ENCODE results near the gene SNRNP48. TPM values are rescaled to one million over a fixed set of nuclear protein-coding genes. Genes with fewer than 3 reads are reported as not detected.

The SNRNP48 gene
- total RNA-seq, 1 experiment from 2014 or later = 16.1 TPM

DNA sequence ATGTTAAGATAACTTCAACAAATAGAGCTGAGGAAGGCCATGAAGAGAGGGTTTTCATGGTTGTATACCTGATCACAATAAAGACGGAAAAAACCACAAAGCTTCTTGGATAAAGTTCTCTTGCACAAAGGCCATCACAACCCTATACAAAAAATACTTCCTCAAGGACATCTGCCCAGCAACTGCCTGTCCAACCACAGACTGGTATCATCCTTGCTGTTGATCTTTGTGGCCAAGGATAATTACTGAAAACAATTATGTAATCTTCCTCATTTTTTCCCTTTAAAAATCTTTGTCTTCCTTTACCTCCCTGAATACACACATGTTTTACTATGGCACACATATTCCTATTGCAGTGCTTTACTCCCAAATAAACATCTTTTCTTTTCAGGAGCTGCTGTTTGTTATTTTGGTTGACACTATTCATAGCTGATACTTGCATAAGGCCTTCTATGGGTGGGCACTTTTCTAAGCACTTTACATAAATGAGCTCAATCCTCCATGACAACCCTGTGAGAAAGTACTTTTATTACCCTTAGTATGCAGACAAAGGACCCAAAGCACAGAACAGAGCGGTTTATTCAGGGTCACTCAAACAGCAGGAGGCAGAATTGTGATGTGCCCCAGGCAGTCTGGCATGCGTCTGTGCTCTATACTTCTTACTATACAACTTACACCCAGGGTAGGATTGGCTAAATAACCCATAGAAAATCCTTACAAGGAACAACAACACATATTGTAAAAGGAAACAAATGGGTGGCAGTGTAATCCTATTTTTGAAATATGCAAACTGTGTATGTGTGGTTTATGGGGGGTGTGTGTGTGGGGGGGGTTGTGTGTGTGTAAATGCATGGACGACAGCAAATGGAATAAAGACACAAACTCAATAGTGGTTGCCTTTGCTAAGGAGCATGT lies 35.1 kb downstream of the SNRNP48 start:
- no TSS peak for BruUV-seq (replicated peaks)

DNA sequence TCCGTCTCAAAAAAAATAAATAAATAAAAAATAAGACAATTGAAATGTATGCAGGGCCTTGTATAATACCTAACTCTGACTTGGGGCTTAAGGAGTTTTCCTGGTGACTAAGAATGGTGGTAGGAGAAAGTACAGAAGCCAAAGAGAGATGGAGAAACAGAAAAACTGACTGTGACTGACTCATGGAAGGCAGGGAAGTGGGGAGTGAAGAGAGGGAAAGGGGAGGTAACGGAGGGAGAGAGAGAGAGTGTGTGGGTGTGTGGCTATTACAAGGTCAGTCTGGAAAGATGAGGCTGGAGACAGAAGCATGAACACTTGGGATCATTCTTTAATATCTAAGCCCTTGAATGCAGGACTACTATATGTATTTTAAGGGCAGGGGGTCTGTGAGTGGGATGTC lies 38.5 kb downstream of the SNRNP48 start:
- H3K36me3 Mint-ChIP-seq (ENCODE audit: insufficient read depth, unreplicated experiment) = no peaks in the 10 kb centered on the region
- H3K4me1 Mint-ChIP-seq (ENCODE audit: low read depth, unreplicated experiment) = no peaks in the 10 kb centered on the region
- H3K27me3 Mint-ChIP-seq (ENCODE audit: unreplicated experiment) = peaks cover 28% of the 10 kb centered on the region
- H3K9me3 Mint-ChIP-seq (ENCODE audit: low read depth, unreplicated experiment) = no peaks in the 10 kb centered on the region
- TF ChIP-seq, protein P1, sequence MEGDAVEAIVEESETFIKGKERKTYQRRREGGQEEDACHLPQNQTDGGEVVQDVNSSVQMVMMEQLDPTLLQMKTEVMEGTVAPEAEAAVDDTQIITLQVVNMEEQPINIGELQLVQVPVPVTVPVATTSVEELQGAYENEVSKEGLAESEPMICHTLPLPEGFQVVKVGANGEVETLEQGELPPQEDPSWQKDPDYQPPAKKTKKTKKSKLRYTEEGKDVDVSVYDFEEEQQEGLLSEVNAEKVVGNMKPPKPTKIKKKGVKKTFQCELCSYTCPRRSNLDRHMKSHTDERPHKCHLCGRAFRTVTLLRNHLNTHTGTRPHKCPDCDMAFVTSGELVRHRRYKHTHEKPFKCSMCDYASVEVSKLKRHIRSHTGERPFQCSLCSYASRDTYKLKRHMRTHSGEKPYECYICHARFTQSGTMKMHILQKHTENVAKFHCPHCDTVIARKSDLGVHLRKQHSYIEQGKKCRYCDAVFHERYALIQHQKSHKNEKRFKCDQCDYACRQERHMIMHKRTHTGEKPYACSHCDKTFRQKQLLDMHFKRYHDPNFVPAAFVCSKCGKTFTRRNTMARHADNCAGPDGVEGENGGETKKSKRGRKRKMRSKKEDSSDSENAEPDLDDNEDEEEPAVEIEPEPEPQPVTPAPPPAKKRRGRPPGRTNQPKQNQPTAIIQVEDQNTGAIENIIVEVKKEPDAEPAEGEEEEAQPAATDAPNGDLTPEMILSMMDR (IDR thresholded peaks at IDR 0.05; ENCODE audit: unreplicated experiment) = no peak
- BruUV-seq (replicated peaks) = no TSS peak
- intact Hi-C loops (cut with micrococcal nuclease; ENCODE audit: unreplicated experiment) = no loop called here
- CTCF ChIA-PET = no interaction called here
- H3K4me3 Mint-ChIP-seq (ENCODE audit: low read depth, unreplicated experiment) = no peak overlapping the region
- H3K27ac Mint-ChIP-seq (ENCODE audit: unreplicated experiment) = no peak overlapping the region
- DNase-seq = no peak

More for the DNA sequence above, 35.1 kb downstream of the SNRNP48 start:
- Mint-ChIP-seq H3K4me3 (ENCODE audit: low read depth, unreplicated experiment) (no peak overlapping the region), H3K27ac (ENCODE audit: unreplicated experiment) (no peak overlapping the region), H3K36me3 (ENCODE audit: insufficient read depth, unreplicated experiment) (no peaks in the 10 kb centered on the region), H3K9me3 (ENCODE audit: low read depth, unreplicated experiment) (no peaks in the 10 kb centered on the region), H3K4me1 (ENCODE audit: low read depth, unreplicated experiment) (no peaks in the 10 kb centered on the region), H3K27me3 (ENCODE audit: unreplicated experiment) (peaks cover 13% of the 10 kb centered on the region)
- TF ChIP-seq, protein P1 (IDR thresholded peaks at IDR 0.05; ENCODE audit: unreplicated experiment) = no peak
- intact Hi-C loops (cut with micrococcal nuclease; ENCODE audit: unreplicated experiment) = no loop called here
- DNase-seq = no peak
- CTCF ChIA-PET = no interaction called here

DNA sequence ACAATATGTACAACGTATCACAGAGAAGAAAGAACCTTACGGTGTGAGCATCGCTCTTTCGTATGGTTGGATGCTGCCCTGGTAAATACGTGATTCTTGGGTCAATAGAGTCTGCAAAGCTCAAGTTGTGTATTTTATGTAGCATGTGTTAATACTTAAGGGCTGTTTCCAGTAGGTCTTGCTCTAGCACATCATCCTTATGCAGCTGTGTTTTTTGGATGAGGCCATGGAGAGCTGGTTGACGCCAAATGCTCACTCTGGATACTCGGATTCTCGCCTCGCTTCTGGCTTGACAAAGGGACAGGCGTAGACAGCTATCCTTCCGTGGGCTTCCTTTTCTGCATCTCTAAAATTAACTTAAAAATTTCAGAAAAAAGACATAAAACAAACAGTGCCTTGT lies 38.9 kb downstream of the SNRNP48 start:
- CTCF ChIA-PET = no interaction called here
- Mint-ChIP-seq H3K27me3 (ENCODE audit: unreplicated experiment) (peaks cover 28% of the 10 kb centered on the region), H3K36me3 (ENCODE audit: insufficient read depth, unreplicated experiment) (no peaks in the 10 kb centered on the region), H3K9me3 (ENCODE audit: low read depth, unreplicated experiment) (no peaks in the 10 kb centered on the region), H3K4me3 (ENCODE audit: low read depth, unreplicated experiment) (no peak overlapping the region), H3K27ac (ENCODE audit: unreplicated experiment) (no peak overlapping the region), H3K4me1 (ENCODE audit: low read depth, unreplicated experiment) (no peaks in the 10 kb centered on the region)
- TF ChIP-seq, protein P1 (IDR thresholded peaks at IDR 0.05; ENCODE audit: unreplicated experiment) = no peak
- DNase-seq = no peak
- intact Hi-C loops (cut with micrococcal nuclease; ENCODE audit: unreplicated experiment) = no loop called here
- BruUV-seq (replicated peaks) = no TSS peak

DNA sequence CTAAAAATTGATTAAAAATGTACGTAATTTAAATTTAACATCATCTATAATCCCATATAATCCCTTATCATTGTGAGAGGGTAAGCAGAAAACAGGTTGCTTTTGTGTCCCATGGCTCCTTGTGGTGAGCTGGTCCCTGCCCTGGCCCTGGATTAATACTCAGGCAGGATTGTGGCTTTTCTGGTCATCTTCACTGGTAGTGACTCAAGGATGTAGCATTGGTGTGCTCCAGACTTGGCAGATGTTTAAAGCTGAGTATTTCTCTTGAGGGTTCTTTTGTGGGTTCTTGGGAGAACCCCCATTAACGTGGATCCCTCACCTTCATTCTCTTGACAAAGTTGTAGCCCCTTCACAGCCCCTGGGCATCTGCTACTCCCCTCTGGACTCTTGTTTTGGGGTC lies 39.3 kb downstream of the SNRNP48 start:
- CTCF ChIA-PET = no interaction called here
- H3K27ac Mint-ChIP-seq (ENCODE audit: unreplicated experiment) = no peak overlapping the region
- H3K27me3 Mint-ChIP-seq (ENCODE audit: unreplicated experiment) = peaks cover 28% of the 10 kb centered on the region
- TF ChIP-seq, protein P1 (IDR thresholded peaks at IDR 0.05; ENCODE audit: unreplicated experiment) = no peak
- no peaks in the 10 kb centered on the region for H3K4me1 Mint-ChIP-seq (ENCODE audit: low read depth, unreplicated experiment)
- no peak overlapping the region for H3K4me3 Mint-ChIP-seq (ENCODE audit: low read depth, unreplicated experiment)
- intact Hi-C loops (cut with micrococcal nuclease; ENCODE audit: unreplicated experiment) = no loop called here
- no peaks in the 10 kb centered on the region for H3K36me3 Mint-ChIP-seq (ENCODE audit: insufficient read depth, unreplicated experiment)
- DNase-seq = no peak
- no peaks in the 10 kb centered on the region for H3K9me3 Mint-ChIP-seq (ENCODE audit: low read depth, unreplicated experiment)
- BruUV-seq (replicated peaks) = no TSS peak

Data from Calu3 (cell line).